Activated CD8-positive, alpha-beta T cell treated with anti-CD3 and anti-CD28 coated beads, Interleukin-2, amount 10 ng/mL, durations not matched to agents 7 days and 5 days (primary cell): ENCODE results near the gene DSCAM. TPM values are rescaled to one million over a fixed set of nuclear protein-coding genes. Genes with fewer than 3 reads are reported as not detected.
"Not testable (repeated sequence)": the region's sequence is repeated elsewhere in the genome, so short reads cannot be mapped to it uniquely, and the experiment has no call there.

ENCODE experiments used
- ATAC-seq: fragments of 150-1000 bp; cut with Tn5 transposase; one replicate; pipeline ENCODE4 v1.10.0; 2021; ENCODE audit warnings: moderate library complexity
- CTCF ChIA-PET: fragments of 350-600 bp; sonication (Branson Sonifier 250); formaldehyde crosslinking; loops from one replicate; lab custom pipeline; 2021; ENCODE audit warnings: antibody characterized with exemption; lab: Charles Lee
- POLR2A ChIA-PET: fragments of 350-600 bp; sonication (Branson Sonifier 250); formaldehyde crosslinking; loops from one replicate; lab custom pipeline; 2021; ENCODE audit warnings: antibody characterized with exemption; lab: Charles Lee
- DNase-seq: peaks from one replicate; pipeline ENCODE4 v3.0.0-alpha.2; 2020
- H3K27ac Mint-ChIP-seq: one replicate; pipeline ENCODE4 v1.8.0; 2021; ENCODE audit warnings: mild to moderate bottlenecking, mixed read lengths
- H3K27me3 Mint-ChIP-seq: one replicate; pipeline ENCODE4 v1.8.0; 2021; ENCODE audit warnings: low read depth, mixed read lengths
- H3K36me3 Mint-ChIP-seq: one replicate; pipeline ENCODE4 v1.8.0; 2021; ENCODE audit warnings: low read depth, mixed read lengths
- H3K4me1 Mint-ChIP-seq: one replicate; pipeline ENCODE4 v1.8.0; 2021; ENCODE audit warnings: low read depth, mixed read lengths
- H3K4me3 Mint-ChIP-seq: one replicate; pipeline ENCODE4 v1.8.0; 2021; ENCODE audit warnings: mild to moderate bottlenecking, mixed read lengths
- H3K9me3 Mint-ChIP-seq: one replicate; pipeline ENCODE4 v1.8.0; 2022; ENCODE audit warnings: mixed read lengths; ENCODE audit not compliant: insufficient read depth
- total RNA-seq, 2 experiments: library from RNA; stranded (reverse); gene quantifications; one replicate each; pipeline ENCODE4 v1.2.3, GENCODE V29; 2021

DSCAM gene
- total RNA-seq, 2 experiments from 2014 or later: not detected

- ATAC-seq: no peak
- H3K4me3 Mint-ChIP-seq: no peak overlapping the region
Observed at GRCh38 chr21:40185208-40185607, 661.8 kb downstream of the DSCAM start.

GRCh38 chr21:40182491-40182890 is 664.5 kb downstream of the DSCAM start:
- H3K9me3 Mint-ChIP-seq: peaks cover 21% of the 10 kb centered on the region
- ATAC-seq, H3K27me3 Mint-ChIP-seq, DNase-seq, H3K4me3 Mint-ChIP-seq, H3K36me3 Mint-ChIP-seq, CTCF ChIA-PET, POLR2A ChIA-PET, H3K4me1 Mint-ChIP-seq, H3K27ac Mint-ChIP-seq: not testable (repeated sequence)

More at GRCh38 chr21:40185208-40185607, 661.8 kb downstream of the DSCAM start:
- H3K36me3 Mint-ChIP-seq: peaks cover 4% of the 10 kb centered on the region
- peaks cover 33% of the 10 kb centered on the region for H3K9me3 Mint-ChIP-seq
- H3K27me3 Mint-ChIP-seq: no peaks in the 10 kb centered on the region
- no peaks in the 10 kb centered on the region for H3K4me1 Mint-ChIP-seq
- POLR2A ChIA-PET: no interaction called here
- no peak overlapping the region for H3K27ac Mint-ChIP-seq
- DNase-seq: no peak
- CTCF ChIA-PET: no interaction called here

- Mint-ChIP-seq H3K4me1 (no peaks in the 10 kb centered on the region), H3K27ac (no peak overlapping the region), H3K27me3 (no peaks in the 10 kb centered on the region), H3K9me3 (peaks cover 18% of the 10 kb centered on the region), H3K4me3 (no peak overlapping the region), H3K36me3 (peaks cover 4% of the 10 kb centered on the region)
- ATAC-seq: no peak
- ChIA-PET CTCF (no interaction called here), POLR2A (no interaction called here)
- DNase-seq: no peak
Observed at GRCh38 chr21:40179166-40179565, 667.8 kb downstream of the DSCAM start.

GRCh38 chr21:40178726-40179125 is 668.2 kb downstream of the DSCAM start:
- ATAC-seq: no peak
- no peak for DNase-seq
- no peak overlapping the region for H3K4me3 Mint-ChIP-seq
- ChIA-PET POLR2A (no interaction called here), CTCF (no interaction called here)
- no peaks in the 10 kb centered on the region for H3K27me3 Mint-ChIP-seq
- peaks cover 18% of the 10 kb centered on the region for H3K9me3 Mint-ChIP-seq
- no peaks in the 10 kb centered on the region for H3K4me1 Mint-ChIP-seq
- no peak overlapping the region for H3K27ac Mint-ChIP-seq
- peaks cover 4% of the 10 kb centered on the region for H3K36me3 Mint-ChIP-seq

- CTCF ChIA-PET: no interaction called here
- no peak for DNase-seq
- no peak overlapping the region for H3K4me3 Mint-ChIP-seq
- H3K9me3 Mint-ChIP-seq: peaks cover 18% of the 10 kb centered on the region
- ATAC-seq: no peak
- peaks cover 4% of the 10 kb centered on the region for H3K36me3 Mint-ChIP-seq
- H3K27me3 Mint-ChIP-seq: no peaks in the 10 kb centered on the region
- POLR2A ChIA-PET: no interaction called here
- no peak overlapping the region for H3K27ac Mint-ChIP-seq
- H3K4me1 Mint-ChIP-seq: no peaks in the 10 kb centered on the region
Observed at GRCh38 chr21:40177979-40178378, 669.0 kb downstream of the DSCAM start.

GRCh38 chr21:40176724-40177123 is 670.2 kb downstream of the DSCAM start:
- Mint-ChIP-seq H3K27ac (no peak overlapping the region), H3K36me3 (no peaks in the 10 kb centered on the region), H3K9me3 (peaks cover 12% of the 10 kb centered on the region), H3K4me3 (no peak overlapping the region), H3K27me3 (no peaks in the 10 kb centered on the region), H3K4me1 (no peaks in the 10 kb centered on the region)
- POLR2A ChIA-PET: no interaction called here
- no peak for DNase-seq
- no peak for ATAC-seq
- CTCF ChIA-PET: no interaction called here

GRCh38 chr21:40173816-40174215 is 673.1 kb downstream of the DSCAM start:
- ChIA-PET POLR2A (no interaction called here), CTCF (no interaction called here)
- H3K9me3 Mint-ChIP-seq: peaks cover 3% of the 10 kb centered on the region
- ATAC-seq: no peak
- H3K4me3 Mint-ChIP-seq: no peak overlapping the region
- H3K27ac Mint-ChIP-seq: no peak overlapping the region
- no peak for DNase-seq
- no peaks in the 10 kb centered on the region for H3K36me3 Mint-ChIP-seq
- no peaks in the 10 kb centered on the region for H3K4me1 Mint-ChIP-seq
- H3K27me3 Mint-ChIP-seq: no peaks in the 10 kb centered on the region

GRCh38 chr21:40169971-40170370 is 677.0 kb downstream of the DSCAM start:
- Mint-ChIP-seq H3K36me3 (no peaks in the 10 kb centered on the region), H3K4me3 (no peak overlapping the region), H3K9me3 (no peaks in the 10 kb centered on the region), H3K27me3 (no peaks in the 10 kb centered on the region), H3K27ac (no peak overlapping the region), H3K4me1 (no peaks in the 10 kb centered on the region)
- POLR2A ChIA-PET: no interaction called here
- ATAC-seq (no peak), DNase-seq (no peak)
- CTCF ChIA-PET: no interaction called here

GRCh38 chr21:40166291-40166843 is 680.6 kb downstream of the DSCAM start:
- ChIA-PET POLR2A (no interaction called here), CTCF (no interaction called here)
- Mint-ChIP-seq H3K27ac (no peak overlapping the region), H3K4me1 (no peaks in the 10 kb centered on the region), H3K9me3 (no peaks in the 10 kb centered on the region), H3K27me3 (no peaks in the 10 kb centered on the region), H3K4me3 (no peak overlapping the region), H3K36me3 (no peaks in the 10 kb centered on the region)
- no peak for ATAC-seq
- DNase-seq: no peak

GRCh38 chr21:40165773-40166070 is 681.2 kb downstream of the DSCAM start:
- ChIA-PET CTCF (no interaction called here), POLR2A (no interaction called here)

GRCh38 chr21:40164905-40165772 is 681.8 kb downstream of the DSCAM start:
- no peaks in the 10 kb centered on the region for H3K36me3 Mint-ChIP-seq
- no peak overlapping the region for H3K27ac Mint-ChIP-seq
- CTCF ChIA-PET: no interaction called here
- no peak overlapping the region for H3K4me3 Mint-ChIP-seq
- H3K27me3 Mint-ChIP-seq: no peaks in the 10 kb centered on the region
- POLR2A ChIA-PET: no interaction called here
- ATAC-seq: no peak
- no peaks in the 10 kb centered on the region for H3K4me1 Mint-ChIP-seq
- DNase-seq: no peak
- no peaks in the 10 kb centered on the region for H3K9me3 Mint-ChIP-seq

More at GRCh38 chr21:40165773-40166070, 681.2 kb downstream of the DSCAM start:
- Mint-ChIP-seq H3K27me3 (no peaks in the 10 kb centered on the region), H3K27ac (no peak overlapping the region), H3K36me3 (no peaks in the 10 kb centered on the region), H3K4me1 (no peaks in the 10 kb centered on the region), H3K4me3 (no peak overlapping the region), H3K9me3 (no peaks in the 10 kb centered on the region)
- no peak for DNase-seq
- ATAC-seq: no peak

GRCh38 chr21:40162075-40162474 is 684.9 kb downstream of the DSCAM start:
- H3K4me3 Mint-ChIP-seq: no peak overlapping the region
- ChIA-PET POLR2A (no interaction called here), CTCF (no interaction called here)
- H3K27me3 Mint-ChIP-seq: no peaks in the 10 kb centered on the region
- no peaks in the 10 kb centered on the region for H3K36me3 Mint-ChIP-seq
- DNase-seq (no peak), ATAC-seq (no peak)
- no peaks in the 10 kb centered on the region for H3K9me3 Mint-ChIP-seq
- no peak overlapping the region for H3K27ac Mint-ChIP-seq
- H3K4me1 Mint-ChIP-seq: no peaks in the 10 kb centered on the region
